SH-SY5Y (cell line): ENCODE results near the gene NUDT1.

Experiments
- GATA2 ChIP-seq: IDR thresholded peaks from 2 replicates; pipeline ENCODE4 v1.6.1; 2011; ENCODE audit warnings: mild to moderate bottlenecking, low read depth, low read length
- GATA3 ChIP-seq: IDR thresholded peaks from 2 replicates; pipeline ENCODE4 v1.6.1; 2011; ENCODE audit warnings: low read depth, mild to moderate bottlenecking, low read length, moderate library complexity

DNA sequence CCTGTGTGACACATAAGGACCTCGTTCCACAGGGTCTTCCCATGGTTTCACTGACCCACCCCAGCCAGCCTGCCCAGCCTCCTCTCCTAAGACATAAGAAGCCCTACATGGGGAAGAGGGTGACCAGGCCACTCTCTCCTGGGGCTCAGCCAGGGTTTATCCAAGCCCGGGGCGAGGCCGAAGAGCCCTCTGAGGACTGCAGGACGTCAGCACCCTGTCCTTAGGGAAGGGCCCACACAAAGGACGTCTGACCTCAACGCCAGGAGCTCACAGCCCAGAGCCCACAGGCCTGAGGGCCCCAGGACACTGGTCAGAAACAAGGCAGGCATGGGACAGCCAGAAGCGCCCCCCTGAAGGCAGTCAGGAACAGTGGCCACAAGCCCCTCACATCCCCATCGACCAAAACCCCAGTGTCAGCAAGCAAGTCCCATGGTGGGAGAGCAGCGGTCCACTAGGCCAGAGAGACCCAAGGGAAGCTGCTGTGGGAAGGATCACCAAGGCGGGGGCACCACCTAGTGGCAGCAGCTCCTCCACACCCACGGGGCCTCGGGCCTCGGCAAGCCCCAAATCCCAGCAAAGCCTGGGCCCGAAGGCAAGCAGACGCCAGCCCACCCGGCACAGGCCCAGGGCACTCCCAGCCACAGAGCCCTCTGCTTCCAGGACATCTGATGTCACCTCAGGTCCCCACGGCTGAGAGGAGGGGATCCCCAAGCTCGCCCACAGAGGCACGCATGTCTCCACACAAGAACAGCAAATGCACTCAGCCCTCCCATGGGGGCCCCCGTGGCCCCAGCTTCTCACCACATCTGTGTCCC, 32.7 kb upstream of the NUDT1 start:
- TF ChIP-seq GATA3 (no peak), GATA2 (no peak)
